ENCODE measurements around the gene CABP5.
"Not testable (repeated sequence)": the region's sequence is repeated elsewhere in the genome, so short reads cannot be mapped to it uniquely, and the experiment has no call there.

Gene CABP5

DNA sequence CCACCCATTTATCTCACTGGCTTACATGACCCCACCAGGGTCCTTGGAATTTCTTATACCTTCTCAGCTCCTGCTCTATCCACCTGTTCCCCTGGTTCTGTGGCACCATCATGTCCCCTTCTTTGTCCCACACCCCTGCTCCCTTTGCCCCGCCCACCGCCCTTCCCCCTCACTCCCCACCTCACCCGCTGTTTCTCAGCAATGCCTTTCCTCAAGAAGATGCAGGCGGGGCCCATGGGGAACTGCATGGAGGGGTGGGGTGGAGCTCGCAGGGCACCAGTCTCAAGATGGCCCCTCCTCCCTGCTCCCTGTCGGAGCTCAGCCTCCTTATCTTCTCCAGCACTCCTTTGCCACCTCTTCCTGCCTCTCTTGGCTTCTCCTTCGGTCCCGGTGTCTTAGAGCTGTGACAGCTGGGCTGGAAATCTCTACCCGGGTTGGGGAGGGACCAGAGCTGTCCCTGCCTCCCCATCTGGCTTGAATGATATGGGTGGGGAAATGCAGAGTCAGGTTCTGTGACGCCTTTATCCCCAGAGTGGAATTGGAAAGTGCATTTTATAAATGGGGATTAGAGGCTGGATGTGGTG, at the start of gene CABP5:
CABP5 (minus strand) TSS at position 405 of the 584 bp plus-strand sequence; CDS start at position 248, 157 bp downstream.
- DNase-seq (ENCODE audit: low spot score), result no peak

DNA sequence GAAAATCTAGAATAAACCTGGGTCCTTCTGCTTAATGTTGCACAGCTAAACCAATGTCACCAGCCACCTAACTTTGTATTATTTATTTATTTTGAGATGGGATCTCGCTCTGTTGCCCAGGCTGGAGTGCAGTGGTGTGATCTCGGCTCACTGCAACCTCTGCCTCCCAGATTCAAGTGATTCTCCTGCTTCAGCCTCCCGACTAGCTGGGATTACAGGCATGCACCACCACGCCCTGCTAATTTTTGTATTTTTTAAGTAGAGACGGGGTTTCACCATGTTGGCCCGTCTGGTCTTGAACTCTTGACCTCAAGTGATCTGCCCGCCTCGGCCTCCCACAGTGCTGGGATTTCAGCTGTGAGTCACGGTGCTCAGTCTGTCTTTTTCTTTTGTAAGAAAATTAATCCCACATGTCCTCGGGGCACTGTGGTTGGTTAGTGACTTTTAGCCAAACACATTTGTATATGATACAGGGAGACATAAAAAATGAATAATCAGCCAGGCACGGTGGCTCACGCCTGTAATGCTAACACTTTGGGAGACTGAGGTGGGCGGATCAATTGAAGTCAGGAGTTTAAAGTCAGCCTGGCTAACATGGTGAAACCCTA, 47.3 kb upstream of the CABP5 start:
- DNase-seq (ENCODE audit: low spot score), result not testable (repeated sequence)

DNA sequence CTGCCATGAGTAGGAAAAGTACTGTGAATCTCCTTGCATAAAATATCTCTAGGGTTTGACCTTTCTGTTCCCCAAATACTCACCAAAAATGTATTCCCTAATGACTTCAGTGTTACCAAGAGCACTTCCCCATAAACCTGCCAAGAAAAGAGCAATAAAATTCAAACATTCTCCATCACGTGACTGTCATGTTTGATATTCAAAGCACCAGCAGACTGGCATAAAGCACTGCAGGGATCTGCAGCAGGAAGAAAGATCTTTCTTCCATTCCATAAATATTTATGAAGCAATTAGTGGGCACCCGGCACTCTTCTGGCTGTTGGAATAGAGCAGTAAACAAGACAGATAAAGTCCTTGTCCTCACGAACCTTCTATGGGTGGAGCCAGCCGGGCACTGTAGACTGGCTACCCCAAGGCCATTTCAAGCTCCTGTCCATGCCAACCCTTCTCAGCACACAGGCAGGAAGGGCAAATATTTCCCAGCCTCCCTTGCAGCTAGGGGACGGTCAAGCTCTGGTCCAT, 46.5 kb upstream of the CABP5 start:
- DNase-seq (ENCODE audit: low spot score), result no peak

DNA sequence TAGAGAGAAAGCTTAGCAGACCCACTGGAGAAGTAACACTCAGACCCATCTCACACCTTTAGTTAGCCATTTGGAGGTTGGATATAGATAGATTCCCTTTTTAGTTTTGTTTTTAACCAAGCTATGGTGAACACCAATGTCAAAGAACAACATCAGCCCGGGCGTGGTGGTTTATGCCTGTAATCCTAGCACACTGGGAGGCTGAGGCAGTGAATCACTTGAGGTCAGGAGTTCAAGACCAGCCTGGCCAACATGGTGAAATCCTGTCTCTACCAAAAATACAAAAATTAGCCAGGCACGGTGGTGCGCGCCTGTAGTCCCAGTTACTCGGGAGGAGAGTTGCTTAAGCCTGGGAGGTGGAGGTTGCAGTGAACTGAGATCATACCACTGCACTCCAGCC, 45.1 kb upstream of the CABP5 start:
- DNase-seq (ENCODE audit: low spot score), result not testable (repeated sequence)

DNA sequence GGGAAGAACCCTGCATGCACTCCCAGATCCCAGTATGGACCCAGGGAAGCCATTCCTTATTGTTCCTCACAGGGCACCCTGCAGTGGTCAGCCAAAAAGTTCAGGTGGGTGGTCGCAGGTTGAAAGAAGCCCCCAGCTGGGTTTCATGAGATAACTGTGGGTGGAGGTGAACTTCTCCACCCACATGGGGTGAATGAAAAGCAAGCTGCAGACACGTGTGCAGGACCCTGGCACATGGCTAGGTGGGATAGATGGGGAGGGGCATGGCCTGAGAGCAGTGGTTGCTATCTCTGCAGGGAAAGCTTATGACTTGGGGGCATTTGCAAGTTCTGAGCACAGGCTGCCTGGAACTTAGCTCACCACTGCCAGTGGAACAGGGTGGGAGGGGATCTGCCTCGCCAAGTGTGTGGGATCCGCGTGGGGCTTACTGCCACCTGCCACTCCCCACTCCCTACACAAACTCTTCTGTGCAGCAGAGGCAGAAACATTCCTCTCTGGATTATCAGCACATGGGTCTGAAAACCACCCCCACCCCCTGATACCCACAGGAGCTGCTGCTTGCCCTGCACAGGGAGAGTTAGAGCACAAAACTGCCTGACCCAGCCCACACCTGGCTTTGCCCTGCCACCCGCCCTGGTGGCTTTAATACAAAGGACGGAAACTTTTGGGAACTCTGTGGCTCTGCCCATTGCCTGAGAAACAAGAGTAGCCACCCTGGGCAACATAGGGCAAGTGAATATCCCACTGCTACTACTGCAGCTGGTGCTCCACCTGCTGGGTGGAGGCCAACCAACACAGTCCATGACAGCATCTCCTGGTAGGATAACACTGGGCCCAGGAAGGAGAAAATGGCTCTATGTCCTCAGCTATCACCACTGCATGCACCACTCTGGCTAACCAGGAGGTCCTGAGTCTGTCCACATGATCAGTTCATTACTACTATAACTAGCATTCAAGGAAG, 42.3 kb upstream of the CABP5 start:
- no peak for DNase-seq (ENCODE audit: low spot score)

DNA sequence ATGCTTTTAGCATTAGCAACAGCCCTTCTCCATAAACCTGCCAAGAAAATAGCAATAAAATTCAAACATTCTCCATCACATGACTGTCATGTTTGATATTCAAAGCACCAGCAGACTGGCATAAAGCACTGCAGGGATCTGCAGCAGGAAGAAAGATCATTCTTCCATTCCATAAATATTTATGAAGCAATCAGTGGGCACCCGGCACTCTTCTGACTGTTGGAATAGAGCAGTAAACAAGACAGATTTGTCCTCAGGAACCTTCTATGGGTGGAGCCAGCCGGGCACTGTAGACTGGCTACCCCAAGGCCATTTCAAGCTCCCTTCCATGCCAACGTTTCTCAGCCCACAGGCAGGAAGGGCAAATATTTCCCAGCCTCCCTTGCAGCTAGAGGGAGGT, 41.2 kb upstream of the CABP5 start:
- no peak for DNase-seq (ENCODE audit: low spot score)

DNA sequence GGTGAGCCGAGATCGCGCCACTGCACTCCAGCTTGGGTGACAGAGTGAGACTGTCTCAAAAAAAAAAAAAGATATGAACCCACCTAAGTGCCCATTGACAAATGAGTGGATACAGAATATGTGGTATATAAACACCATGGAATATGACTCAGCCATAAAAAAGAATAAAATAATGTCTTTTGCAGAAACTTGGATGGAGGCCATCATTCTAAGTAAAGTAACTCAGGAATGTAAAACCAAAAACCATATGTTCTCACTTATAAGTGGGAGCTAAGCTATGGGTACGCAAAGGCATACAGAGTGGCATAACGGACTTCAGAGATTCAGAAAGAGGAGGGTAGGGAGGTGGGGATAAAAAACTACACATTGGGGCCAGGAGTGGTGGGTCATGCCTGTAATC, 37.2 kb upstream of the CABP5 start:
- no peak for DNase-seq (ENCODE audit: low spot score)

DNA sequence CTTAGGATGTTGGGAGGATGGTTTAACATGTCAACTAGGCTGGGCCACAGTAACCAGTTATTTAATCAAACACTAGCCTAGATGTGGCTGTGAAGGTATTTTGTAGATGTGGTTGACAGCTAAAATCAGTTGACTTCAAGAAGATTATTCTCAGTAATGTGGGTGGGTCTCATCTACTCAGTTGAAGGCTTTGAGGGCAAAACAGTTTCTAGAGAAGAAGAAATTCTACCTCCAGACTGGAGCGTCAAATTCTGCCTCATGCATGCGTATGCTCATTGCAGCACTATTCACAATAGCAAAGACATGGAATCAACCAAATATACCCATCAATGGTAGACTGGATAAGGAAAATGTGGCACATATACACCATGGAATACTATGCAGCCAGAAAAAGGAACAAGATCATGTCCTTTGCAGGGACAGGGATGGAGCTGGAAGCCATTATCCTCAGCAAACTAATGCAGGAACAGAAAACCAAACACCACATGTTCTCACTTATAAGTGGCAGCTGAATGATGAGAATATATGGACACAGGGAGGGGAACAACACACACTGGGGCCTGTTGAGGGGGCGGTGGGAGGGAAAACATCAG, 26.4 kb upstream of the CABP5 start:
- DNase-seq (ENCODE audit: low spot score), result not testable (repeated sequence)

DNA sequence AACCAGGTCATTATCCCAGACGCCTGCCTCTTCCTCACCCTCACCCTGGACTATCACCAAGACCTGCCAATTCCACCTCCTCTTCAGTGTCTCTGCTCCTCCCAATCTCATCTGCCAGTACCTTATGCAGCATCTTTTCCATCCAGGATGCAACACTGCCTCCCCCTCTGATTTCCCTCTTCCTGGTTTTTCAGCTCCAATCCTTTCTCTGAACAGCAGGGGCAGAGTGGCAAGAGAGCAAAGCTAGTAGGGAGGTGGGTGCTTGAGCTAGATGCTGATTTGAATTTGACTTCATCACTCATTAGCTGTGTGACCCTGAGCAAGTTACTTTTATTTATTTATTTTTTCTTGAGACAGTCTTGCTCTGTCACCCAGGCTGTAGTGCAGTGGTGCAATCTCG, 25.6 kb upstream of the CABP5 start:
- no peak for DNase-seq (ENCODE audit: low spot score)

DNA sequence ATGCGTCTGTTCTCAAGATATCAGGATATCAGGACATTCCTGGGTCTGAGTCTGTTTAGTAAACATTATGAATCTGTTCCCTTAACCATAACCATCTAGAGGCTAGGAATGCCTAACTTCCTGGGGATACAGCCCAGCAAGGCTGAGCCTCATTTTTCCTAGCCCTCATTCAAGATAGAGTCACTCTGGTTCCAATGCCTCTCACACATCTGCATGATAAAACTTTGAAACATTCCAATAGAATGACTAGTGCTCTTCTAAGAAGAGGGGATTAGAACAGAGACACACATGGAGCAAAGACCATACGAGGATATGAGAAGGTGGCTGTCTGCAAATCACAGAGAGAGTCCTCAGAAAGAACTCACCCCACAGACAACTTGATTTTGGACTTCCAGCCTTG, 20.6 kb upstream of the CABP5 start:
- no peak for DNase-seq (ENCODE audit: low spot score)

DNA sequence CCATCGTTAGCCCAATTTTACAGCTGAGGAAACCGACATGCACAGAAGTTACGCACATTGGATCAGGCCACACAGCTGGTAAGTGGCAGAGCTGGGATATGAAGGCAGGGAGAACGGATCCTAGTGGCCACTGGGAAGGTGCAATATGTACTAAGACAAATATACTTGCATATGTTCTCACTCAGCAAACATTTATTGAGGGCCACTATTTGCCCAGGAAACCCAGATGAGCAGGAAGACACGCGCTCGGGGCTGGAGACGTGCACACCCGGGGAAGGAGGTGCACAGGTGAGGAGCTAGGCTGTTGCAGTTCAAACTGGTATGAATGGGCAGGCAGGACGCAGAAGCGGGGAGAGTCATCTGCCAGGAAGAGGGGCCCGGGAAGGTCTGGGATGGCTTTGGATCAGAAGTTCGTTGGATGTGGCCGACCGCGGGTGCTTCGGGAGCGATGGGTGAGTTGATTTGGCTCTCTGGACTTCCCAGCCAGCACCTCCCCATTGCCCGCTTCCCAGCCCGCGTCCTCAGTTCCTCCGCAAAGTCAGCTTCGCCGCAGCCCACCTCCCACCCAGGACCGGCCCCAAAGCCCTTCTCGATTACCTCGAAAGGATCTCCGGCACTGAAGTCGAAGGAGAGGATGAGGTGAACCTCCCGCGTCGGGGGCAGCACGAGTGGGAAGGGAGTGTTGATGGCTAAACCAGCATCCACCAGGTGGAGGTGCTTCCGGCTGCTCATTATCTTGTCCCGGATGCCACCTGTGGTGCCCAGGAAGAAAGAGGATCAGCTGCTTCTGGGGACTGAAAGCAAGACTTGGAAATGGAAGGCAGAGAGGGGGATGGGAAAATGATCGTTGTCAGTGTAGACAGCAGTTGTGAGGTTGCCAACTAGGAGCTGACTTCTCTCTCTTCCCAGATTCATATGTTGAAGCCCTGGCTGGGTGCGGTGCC, 17.8 kb upstream of the CABP5 start:
- DNase-seq (ENCODE audit: low spot score), result no peak

DNA sequence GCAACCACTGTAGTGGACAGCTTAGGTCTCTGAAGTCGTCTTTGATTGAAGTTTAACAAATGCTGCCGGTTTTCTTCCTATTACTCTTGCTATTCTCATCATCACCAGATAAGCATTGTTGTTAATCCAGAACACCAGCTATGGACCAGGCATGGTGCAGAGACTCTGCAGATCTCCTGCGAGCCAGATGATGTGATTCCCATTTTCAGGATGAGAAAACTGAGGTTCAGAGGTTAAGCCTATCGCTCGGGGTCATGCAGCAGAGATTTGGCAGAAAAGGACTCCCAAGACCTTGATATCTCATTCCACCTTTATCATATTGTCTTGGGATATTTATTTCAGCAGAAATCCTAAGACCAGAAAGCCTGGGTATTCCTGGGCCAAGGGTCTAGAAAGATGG, 16.5 kb upstream of the CABP5 start:
- no peak for DNase-seq (ENCODE audit: low spot score)

DNA sequence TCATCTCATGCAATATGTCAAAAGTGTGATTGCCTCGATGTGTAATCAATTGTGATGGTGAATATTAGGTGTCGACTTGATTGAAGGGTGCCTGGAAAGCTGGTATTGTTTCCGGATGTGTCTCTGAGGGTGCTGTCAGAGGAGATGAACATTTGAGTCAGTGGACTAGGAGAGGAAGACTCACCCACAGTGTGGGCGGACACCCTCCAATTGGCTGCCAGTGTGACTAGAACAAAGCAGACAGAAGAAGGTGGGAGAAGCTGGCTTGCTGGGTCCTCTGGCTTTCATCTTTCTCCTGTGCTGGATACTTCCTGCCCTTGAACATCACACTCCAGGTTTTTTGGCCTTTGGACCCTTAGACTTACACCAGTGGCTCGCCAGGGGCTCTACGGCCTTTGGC, 15.5 kb upstream of the CABP5 start:
- no peak for DNase-seq (ENCODE audit: low spot score)

DNA sequence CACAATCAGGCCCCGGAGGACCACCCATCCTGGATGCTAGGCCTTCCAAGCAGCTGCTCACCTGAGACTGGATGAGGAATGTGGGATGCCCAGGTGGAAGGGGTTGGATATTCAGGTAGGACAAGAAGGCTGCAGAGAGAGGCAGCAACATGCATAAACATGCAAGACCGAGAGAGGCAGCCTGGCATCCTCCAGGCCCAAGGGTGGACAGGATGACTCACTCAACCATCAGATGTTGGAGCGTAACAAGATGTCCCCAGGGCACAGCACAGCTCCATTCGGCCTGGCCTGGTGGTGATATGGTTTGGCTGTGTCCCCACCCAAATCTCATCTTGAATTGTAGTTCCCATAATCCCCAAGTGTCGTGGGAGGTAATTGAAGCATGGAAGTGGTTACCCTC, 10.0 kb upstream of the CABP5 start:
- no peak for DNase-seq (ENCODE audit: low spot score)

DNA sequence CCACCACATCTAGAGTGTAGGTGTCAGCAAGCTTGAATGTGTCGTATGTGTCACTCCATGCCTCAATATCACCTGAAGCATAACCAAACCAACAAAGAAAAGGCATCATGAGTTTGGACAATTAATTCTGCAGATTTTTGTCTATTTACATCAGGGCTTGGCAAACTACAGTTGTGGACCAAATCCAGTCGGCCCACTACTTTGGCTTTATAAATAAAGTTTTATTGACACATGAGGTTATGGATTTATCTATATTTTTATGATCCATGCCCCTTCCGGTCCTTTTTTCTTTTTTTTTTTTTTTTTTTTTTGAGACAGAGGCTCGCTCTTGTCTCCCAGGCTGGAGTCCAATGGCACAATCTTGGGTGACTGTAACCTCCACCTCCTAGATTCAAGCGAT, 9.2 kb upstream of the CABP5 start:
- DNase-seq (ENCODE audit: low spot score), result no peak

DNA sequence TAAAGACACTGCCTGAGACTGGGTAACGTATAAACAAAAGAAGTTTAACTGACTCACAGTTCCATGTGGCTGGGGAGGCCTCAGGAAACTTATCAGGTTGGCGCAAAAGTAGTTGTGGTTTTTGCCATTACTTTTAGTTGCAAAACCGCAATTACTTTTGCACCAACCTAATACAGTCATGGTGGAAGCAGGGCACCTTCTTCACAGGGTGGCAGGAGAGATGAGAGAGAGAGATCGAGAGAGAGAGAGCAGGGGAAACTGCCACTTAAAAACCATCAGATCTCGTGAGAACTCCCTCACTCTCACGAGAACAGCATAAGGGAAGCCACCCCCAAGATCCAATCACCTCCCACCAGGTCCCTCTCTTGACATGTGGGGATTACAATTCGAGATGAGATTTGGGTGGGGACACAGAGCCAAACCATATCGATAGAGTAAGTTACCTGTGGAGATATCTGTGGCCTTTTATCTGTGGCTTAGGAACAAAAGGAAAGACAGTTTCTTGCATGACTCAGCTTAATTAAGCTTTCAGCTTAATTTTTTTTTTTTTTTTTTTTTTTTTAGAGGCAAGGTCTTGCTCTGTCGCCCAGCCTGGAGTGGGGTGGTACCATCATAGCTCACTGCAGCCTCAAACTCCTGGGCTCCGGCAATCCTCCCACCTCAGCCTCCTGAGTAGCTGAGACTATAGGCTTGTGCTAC, 7.6 kb upstream of the CABP5 start:
- DNase-seq (ENCODE audit: low spot score), result no peak

DNA sequence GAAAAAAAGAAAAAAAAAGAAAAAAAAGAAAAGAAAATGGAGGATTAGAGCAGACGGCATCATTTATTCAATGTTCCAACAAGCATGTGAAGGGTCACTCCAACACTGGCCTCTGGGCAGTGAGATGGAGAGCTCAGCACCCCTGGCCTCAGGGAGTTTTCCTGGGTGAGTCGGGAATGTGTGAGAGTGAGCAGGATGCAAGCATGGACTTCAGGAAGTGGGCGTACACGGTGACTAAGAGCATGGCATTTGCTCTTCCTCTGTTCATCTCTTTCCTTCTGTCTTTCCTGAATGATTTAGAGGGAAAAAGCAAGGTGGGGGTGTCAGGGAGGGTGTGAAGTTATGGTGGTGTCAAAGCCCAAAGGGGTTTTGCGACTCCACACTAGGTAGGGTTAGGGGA, 682 bp upstream of the CABP5 start:
- no peak for DNase-seq (ENCODE audit: low spot score)

DNA sequence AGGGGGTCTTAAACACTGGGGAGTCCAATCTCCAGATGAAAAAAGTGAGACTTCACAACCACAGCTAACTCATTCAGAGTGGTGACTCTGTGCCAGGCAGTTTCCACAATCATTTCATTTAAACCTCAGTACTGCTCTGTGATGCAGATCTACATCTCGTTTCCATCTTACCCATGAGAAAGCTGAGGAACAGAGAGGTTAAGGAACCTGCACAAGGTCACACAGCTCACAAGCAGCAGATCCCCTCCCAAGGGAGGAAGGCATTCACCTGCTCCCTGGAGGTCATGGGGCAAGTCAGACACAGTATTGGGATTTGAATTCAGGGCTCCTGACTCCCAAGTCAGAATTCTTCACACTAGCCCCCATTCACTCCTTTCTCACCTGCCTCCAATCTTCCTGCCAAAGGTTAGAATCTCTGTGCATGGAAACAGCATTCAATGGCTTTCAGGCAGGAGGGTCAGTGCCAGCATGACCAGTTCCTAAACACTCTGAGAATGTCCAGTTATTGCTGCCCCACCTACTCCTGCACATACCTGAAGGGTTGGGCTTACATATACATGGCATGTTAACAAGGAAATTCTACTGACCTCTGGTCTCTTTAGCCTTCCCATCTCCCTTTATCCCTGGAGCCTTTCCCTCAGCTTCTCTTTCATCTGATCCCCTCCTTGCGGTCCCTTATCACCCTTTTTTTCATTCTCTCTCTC, 1.9 kb downstream of the CABP5 start:
- DNase-seq (ENCODE audit: low spot score), result no peak

DNA sequence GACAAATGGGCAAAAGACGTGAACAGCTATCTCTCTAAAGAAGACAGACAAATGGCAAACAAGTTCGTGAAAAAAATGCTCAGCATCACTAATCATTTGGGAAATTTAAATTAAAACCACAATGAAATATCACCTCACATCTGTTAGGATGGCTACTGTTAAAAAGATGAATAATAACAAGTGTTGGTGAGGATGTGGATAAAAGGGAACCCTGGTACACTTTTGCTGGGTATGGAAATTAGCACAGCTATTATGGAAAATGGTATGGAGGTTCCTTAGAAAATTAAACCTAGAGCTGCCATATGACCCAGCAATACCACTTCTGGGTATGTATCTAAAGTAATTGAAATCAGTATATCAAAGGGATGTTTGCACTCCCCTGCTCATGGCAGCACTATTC, 7.1 kb downstream of the CABP5 start:
- DNase-seq (ENCODE audit: low spot score), result no peak

DNA sequence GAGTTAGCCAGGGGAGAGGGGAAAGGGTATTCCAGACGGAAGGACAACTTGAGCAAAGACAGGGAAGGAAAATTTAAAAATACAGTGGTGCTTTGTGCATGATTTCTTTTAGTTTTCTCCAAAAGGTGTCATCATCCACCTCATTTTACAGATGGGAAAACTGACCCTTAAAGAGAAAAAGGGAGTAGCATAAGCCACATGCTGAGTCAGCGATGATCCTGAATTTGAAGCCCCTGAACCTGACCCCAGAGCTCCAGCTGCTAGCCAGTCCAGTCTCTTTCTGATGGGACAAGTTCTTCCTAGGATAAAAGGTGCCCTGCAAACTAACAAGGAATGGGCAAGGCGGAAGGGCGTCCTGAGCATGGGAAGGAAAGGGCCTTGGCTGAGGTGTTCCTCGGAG, 10.3 kb downstream of the CABP5 start:
- DNase-seq (ENCODE audit: low spot score), result no peak

Data from left forelimb (tissue), 1 donor.